GM19395 (cell line): Measurements from ENCODE around the gene SYT14.
"Not testable (repeated sequence)": the region's sequence is repeated elsewhere in the genome, so short reads cannot be mapped to it uniquely, and the experiment has no call there.

Experiments
- ATAC-seq: cut with Tn5 transposase; IDR thresholded peaks from one replicate; pipeline ENCODE4 v1.9.1; 2021; ENCODE audit warnings: mild to moderate bottlenecking, moderate library complexity; ENCODE audit not compliant: unreplicated experiment

The SYT14 gene

GRCh38 chr1:210099921-210100320, 161.9 kb downstream of the SYT14 start:
- ATAC-seq, result no peak

- no peak for ATAC-seq
Observed at GRCh38 chr1:210104103-210104502, 166.1 kb downstream of the SYT14 start.

- ATAC-seq, result not testable (repeated sequence)
Observed at GRCh38 chr1:210112906-210113305, 174.9 kb downstream of the SYT14 start.

GRCh38 chr1:210117198-210117597, 179.2 kb downstream of the SYT14 start:
- no peak for ATAC-seq

- ATAC-seq, result no peak
Observed at GRCh38 chr1:210117681-210118170, 179.7 kb downstream of the SYT14 start.

GRCh38 chr1:210123383-210123782, 185.4 kb downstream of the SYT14 start:
- ATAC-seq, result no peak

GRCh38 chr1:210123924-210124589, 186.0 kb downstream of the SYT14 start:
- ATAC-seq, result no peak

GRCh38 chr1:210124736-210125135, 186.7 kb downstream of the SYT14 start:
- no peak for ATAC-seq

- no peak for ATAC-seq
Observed at GRCh38 chr1:210125143-210125542, 187.1 kb downstream of the SYT14 start.

GRCh38 chr1:210129092-210129491, 191.1 kb downstream of the SYT14 start:
- ATAC-seq, result no peak

GRCh38 chr1:210129759-210130158, 191.7 kb downstream of the SYT14 start:
- peak; percentile 90 for ATAC-seq

GRCh38 chr1:210132582-210132981, 194.6 kb downstream of the SYT14 start:
- ATAC-seq, result no peak

- peak; percentile 67 for ATAC-seq
Observed at GRCh38 chr1:210143465-210144062, 205.5 kb downstream of the SYT14 start.

- no peak for ATAC-seq
Observed at GRCh38 chr1:210144736-210145135, 206.7 kb downstream of the SYT14 start.

GRCh38 chr1:210151052-210151672, 213.1 kb downstream of the SYT14 start:
- no peak for ATAC-seq

GRCh38 chr1:210159211-210159610, 221.2 kb downstream of the SYT14 start:
- no peak for ATAC-seq

GRCh38 chr1:210170220-210170619, 232.2 kb downstream of the SYT14 start:
- no peak for ATAC-seq

- ATAC-seq, result no peak
Observed at GRCh38 chr1:210174133-210174532, 236.1 kb downstream of the SYT14 start.

- ATAC-seq, result no peak
Observed at GRCh38 chr1:210185063-210185462, 247.0 kb downstream of the SYT14 start.

GRCh38 chr1:210187849-210188606, 250.0 kb downstream of the SYT14 start:
- ATAC-seq, result not testable (repeated sequence)

GRCh38 chr1:210189426-210189825, 251.4 kb downstream of the SYT14 start:
- ATAC-seq, result no peak
